H9 (cell line): Measurements from ENCODE around the gene PYGB. TPM values are rescaled to one million over a fixed set of nuclear protein-coding genes. Genes with fewer than 3 reads are reported as not detected.
A peak's percentile ranks its signal among the peaks of the same experiment; 100 is the strongest.

Experiments
- DNase-seq: peaks from one replicate; pipeline ENCODE4 v3.0.0-alpha.2; 2017
- H2AFZ ChIP-seq: one replicate; pipeline ENCODE4 v1.6.1; 2013; ENCODE audit warnings: mild to moderate bottlenecking, low read length, control low read depth, moderate library complexity
- H2AK5ac ChIP-seq: 2 replicates; pipeline ENCODE4 v1.6.1; 2013; ENCODE audit warnings: low read length, control low read depth, mixed read lengths; ENCODE audit not compliant: insufficient read length
- H2BK120ac ChIP-seq: one replicate; pipeline ENCODE4 v1.6.1; 2013; ENCODE audit warnings: low read depth, mild to moderate bottlenecking, low read length, control low read depth, inconsistent platforms; ENCODE audit not compliant: poor library complexity, severe bottlenecking
- H2BK12ac ChIP-seq: 2 replicates; pipeline ENCODE4 v1.6.1; 2013; ENCODE audit warnings: low read length, control low read depth, mixed read lengths, low read depth; ENCODE audit not compliant: insufficient read length
- H2BK15ac ChIP-seq: 2 replicates; pipeline ENCODE4 v1.6.1; 2013; ENCODE audit warnings: low read depth, low read length, control low read depth
- H2BK20ac ChIP-seq: one replicate; pipeline ENCODE4 v1.6.1; 2013; ENCODE audit warnings: low read depth, mild to moderate bottlenecking, low read length, control low read depth, inconsistent platforms; ENCODE audit not compliant: poor library complexity, severe bottlenecking
- H2BK5ac ChIP-seq: 2 replicates; pipeline ENCODE4 v1.6.1; 2013; ENCODE audit warnings: low read length, control low read depth, mixed read lengths; ENCODE audit not compliant: insufficient read length
- H3K14ac ChIP-seq: 2 replicates; pipeline ENCODE4 v1.6.1; 2013; ENCODE audit warnings: low read length, control low read depth; ENCODE audit not compliant: insufficient read depth
- H3K18ac ChIP-seq: 2 replicates; pipeline ENCODE4 v1.6.1; 2013; ENCODE audit warnings: low read depth, mild to moderate bottlenecking, mixed read lengths, low read length, control low read depth; ENCODE audit not compliant: insufficient read length
- H3K23ac ChIP-seq: 2 replicates; pipeline ENCODE4 v1.6.1; 2013; ENCODE audit warnings: low read length, control low read depth, mixed read lengths, low read depth; ENCODE audit not compliant: insufficient read length
- H3K23me2 ChIP-seq: 2 replicates; pipeline ENCODE4 v1.6.1; 2013; ENCODE audit warnings: low read depth, mild to moderate bottlenecking, mixed read lengths, low read length, control low read depth; ENCODE audit not compliant: insufficient read length, poor library complexity, severe bottlenecking
- H3K27ac ChIP-seq: 2 replicates; pipeline ENCODE4 v1.5.1; 2013; ENCODE audit warnings: low read length, control low read depth, mixed read lengths, low read depth; ENCODE audit not compliant: insufficient read length
- H3K27me3 ChIP-seq: 2 replicates; pipeline ENCODE4 v1.6.1; 2013; ENCODE audit warnings: low read length, control low read depth, inconsistent platforms; ENCODE audit not compliant: insufficient read depth
- H3K4ac ChIP-seq: 2 replicates; pipeline ENCODE4 v1.6.1; 2013; ENCODE audit warnings: low read depth, mild to moderate bottlenecking, control low read depth, inconsistent platforms, low read length, moderate library complexity
- H3K4me1 ChIP-seq: 2 replicates; pipeline ENCODE4 v1.6.1; 2013; ENCODE audit warnings: low read length, control low read depth, inconsistent platforms; ENCODE audit not compliant: insufficient read depth
- H3K4me2 ChIP-seq: 2 replicates; pipeline ENCODE4 v1.6.1; 2013; ENCODE audit warnings: low read length, control low read depth, mixed read lengths; ENCODE audit not compliant: insufficient read length, insufficient read depth
- H3K56ac ChIP-seq: 2 replicates; pipeline ENCODE4 v1.6.1; 2013; ENCODE audit warnings: low read depth, mild to moderate bottlenecking, mixed read lengths, low read length, control low read depth; ENCODE audit not compliant: insufficient read length
- H3K79me1 ChIP-seq: 2 replicates; pipeline ENCODE4 v1.6.1; 2013; ENCODE audit warnings: low read depth, mild to moderate bottlenecking, moderate library complexity, low read length, control low read depth, inconsistent platforms; ENCODE audit not compliant: insufficient read depth, poor library complexity, severe bottlenecking
- H3K79me2 ChIP-seq: 2 replicates; pipeline ENCODE4 v1.6.1; 2013; ENCODE audit warnings: low read length, control low read depth, inconsistent platforms; ENCODE audit not compliant: insufficient read depth
- H3K9ac ChIP-seq: 2 replicates; pipeline ENCODE4 v1.6.1; 2013; ENCODE audit warnings: low read length, control low read depth, mixed read lengths; ENCODE audit not compliant: insufficient read length; ENCODE audit errors: extremely low read depth
- H3K9me3 ChIP-seq: one replicate; pipeline ENCODE4 v1.6.1; 2013; ENCODE audit warnings: low read depth, low read length, inconsistent platforms; ENCODE audit not compliant: control insufficient read depth
- H3T11ph ChIP-seq: one replicate; pipeline ENCODE4 v1.6.1; 2013; ENCODE audit warnings: mild to moderate bottlenecking, low read length, control low read depth, inconsistent platforms
- H4K20me1 ChIP-seq: one replicate; pipeline ENCODE4 v1.6.1; 2013; ENCODE audit not compliant: control insufficient read depth, insufficient read length, insufficient read depth
- H4K5ac ChIP-seq: 2 replicates; pipeline ENCODE4 v1.6.1; 2013; ENCODE audit warnings: low read depth, mild to moderate bottlenecking, mixed read lengths, low read length, control low read depth; ENCODE audit not compliant: insufficient read length
- H4K8ac ChIP-seq: replicated peaks from 2 replicates; pipeline ENCODE4 v1.6.1; 2013; ENCODE audit warnings: low read length, control low read depth, mixed read lengths, low read depth; ENCODE audit not compliant: insufficient read length
- H4K91ac ChIP-seq: 2 replicates; pipeline ENCODE4 v1.6.1; 2013; ENCODE audit warnings: low read depth, mild to moderate bottlenecking, moderate library complexity, mixed read lengths, low read length, control low read depth; ENCODE audit not compliant: insufficient read length
- H3K27ac Mint-ChIP-seq, 3 experiments: 2 replicates in 2 of 3; 3 replicates in 1 of 3; pipeline ENCODE4 v1.8.0; 2020 to 2021; ENCODE audit warnings: mixed read lengths in 3 of 3, mild to moderate bottlenecking in 1 of 3, moderate library complexity in 1 of 3
- H3K27me3 Mint-ChIP-seq: 2 replicates; pipeline ENCODE4 v1.8.0; 2021; ENCODE audit warnings: low read depth, mild to moderate bottlenecking, moderate library complexity, mixed read lengths
- H3K36me3 Mint-ChIP-seq, 3 experiments: 2 replicates in 2 of 3; 3 replicates in 1 of 3; pipeline ENCODE4 v1.8.0; 2020 to 2021; ENCODE audit warnings: low read depth in 3 of 3, mixed read lengths in 3 of 3; ENCODE audit not compliant: insufficient read depth in 1 of 3
- H3K4me1 Mint-ChIP-seq, 2 experiments: 2 replicates each; pipeline ENCODE4 v1.8.0; 2020; ENCODE audit warnings: mixed read lengths in 2 of 2
- H3K4me3 Mint-ChIP-seq, 2 experiments: 2 replicates in 1 of 2; 3 replicates in 1 of 2; pipeline ENCODE4 v1.8.0; 2020 to 2021; ENCODE audit warnings: mild to moderate bottlenecking in 2 of 2, mixed read lengths in 2 of 2, moderate library complexity in 1 of 2
- H3K9me3 Mint-ChIP-seq, 2 experiments: 2 replicates in 1 of 2; 3 replicates in 1 of 2; pipeline ENCODE4 v1.8.0; 2020; ENCODE audit warnings: mild to moderate bottlenecking in 2 of 2, mixed read lengths in 2 of 2, moderate library complexity in 1 of 2
- WGBS: extraction: QIAGEN DNeasy Blood & Tissue Kit; methylation state at CpG from one replicate; pipeline ENCODE4 v1.1.7; 2013; ENCODE audit warnings: missing lambda C conversion rate, low lambda C conversion rate, mixed read lengths; ENCODE audit not compliant: insufficient read length; ENCODE audit errors: extremely low coverage; 5-methylcytosine and 5-hydroxymethylcytosine counted together
- total RNA-seq: library from RNA; stranded (reverse); gene quantifications from 2 replicates; pipeline ENCODE4 v1.2.1, GENCODE V29; 2021
- TF ChIP-seq, protein P1 (sequence below): fragments of 200-600 bp; sonication (generic); conservative IDR thresholded peaks from 3 replicates; pipeline ENCODE4 v1.8.0; 2021; ENCODE audit warnings: antibody characterized with exemption, mild to moderate bottlenecking

The PYGB gene
- total RNA-seq, 1 experiment from 2014 or later = 46.9 TPM

- H3K9me3 ChIP-seq = no peaks in the 10 kb centered on the region
- TF ChIP-seq, protein P1, sequence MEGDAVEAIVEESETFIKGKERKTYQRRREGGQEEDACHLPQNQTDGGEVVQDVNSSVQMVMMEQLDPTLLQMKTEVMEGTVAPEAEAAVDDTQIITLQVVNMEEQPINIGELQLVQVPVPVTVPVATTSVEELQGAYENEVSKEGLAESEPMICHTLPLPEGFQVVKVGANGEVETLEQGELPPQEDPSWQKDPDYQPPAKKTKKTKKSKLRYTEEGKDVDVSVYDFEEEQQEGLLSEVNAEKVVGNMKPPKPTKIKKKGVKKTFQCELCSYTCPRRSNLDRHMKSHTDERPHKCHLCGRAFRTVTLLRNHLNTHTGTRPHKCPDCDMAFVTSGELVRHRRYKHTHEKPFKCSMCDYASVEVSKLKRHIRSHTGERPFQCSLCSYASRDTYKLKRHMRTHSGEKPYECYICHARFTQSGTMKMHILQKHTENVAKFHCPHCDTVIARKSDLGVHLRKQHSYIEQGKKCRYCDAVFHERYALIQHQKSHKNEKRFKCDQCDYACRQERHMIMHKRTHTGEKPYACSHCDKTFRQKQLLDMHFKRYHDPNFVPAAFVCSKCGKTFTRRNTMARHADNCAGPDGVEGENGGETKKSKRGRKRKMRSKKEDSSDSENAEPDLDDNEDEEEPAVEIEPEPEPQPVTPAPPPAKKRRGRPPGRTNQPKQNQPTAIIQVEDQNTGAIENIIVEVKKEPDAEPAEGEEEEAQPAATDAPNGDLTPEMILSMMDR = no peak
- DNase-seq = no peak
- H3K27ac ChIP-seq = no peak overlapping the region
- H3K23ac ChIP-seq = no peak overlapping the region
- Mint-ChIP-seq H3K27me3 (no peaks in the 10 kb centered on the region), H3K27ac (0 out of 7 replicates have a peak overlapping the region, but pooled peaks of 1 of the 3 experiments have one; percentile 9), H3K36me3 (peaks cover 0 to 12% (median 0%) of the 10 kb centered on the region in 3 experiments; a peak in 1 of 7 replicates), H3K4me1 (peaks cover 12 to 18% of the 10 kb centered on the region in 2 experiments), H3K9me3 (no peaks in the 10 kb centered on the region), H3K4me3 (no peak overlapping the region)
- H3K4me2 ChIP-seq = no peak overlapping the region
- no peak overlapping the region for H3T11ph ChIP-seq
- no peaks in the 10 kb centered on the region for H4K20me1 ChIP-seq
- no peak overlapping the region for H3K9ac ChIP-seq
- no peak overlapping the region for H4K91ac ChIP-seq
- H3K27me3 ChIP-seq = no peaks in the 10 kb centered on the region
- H3K4me1 ChIP-seq = no peaks in the 10 kb centered on the region
- no peaks in the 10 kb centered on the region for H3K79me2 ChIP-seq
- WGBS = no CpG with 5 or more reads among the region's 12 CpGs
- no peak overlapping the region for H2BK20ac ChIP-seq
- no peak overlapping the region for H4K5ac ChIP-seq
- no peak overlapping the region for H2BK120ac ChIP-seq
- H2BK5ac ChIP-seq = no peak overlapping the region
- H3K56ac ChIP-seq = no peak overlapping the region
- H3K79me1 ChIP-seq = no peaks in the 10 kb centered on the region
- H3K14ac ChIP-seq = no peak overlapping the region
- H2BK15ac ChIP-seq = no peak overlapping the region
- no peak overlapping the region for H4K8ac ChIP-seq
- H2BK12ac ChIP-seq = no peak overlapping the region
- H3K23me2 ChIP-seq = no peaks in the 10 kb centered on the region
- H3K4ac ChIP-seq = no peak overlapping the region
- H2AK5ac ChIP-seq = no peak overlapping the region
- no peak overlapping the region for H2AFZ ChIP-seq
- no peak overlapping the region for H3K18ac ChIP-seq
These were observed 20.5 kb upstream of the PYGB start for GRCh38 chr20:25227317-25227831.
